GM11168 (cell line): ENCODE measurements around the gene FGGY.
"Not testable (repeated sequence)": the region's sequence is repeated elsewhere in the genome, so short reads cannot be mapped to it uniquely, and the experiment has no call there.

Experiments used
- in situ Hi-C: fragments of 300-500 bp; cut with MboI; formaldehyde crosslinking; loops from one replicate; pipeline ENCODE4 v1.12.0; 2022; ENCODE audit warnings: low sequenced_read_pairs; ENCODE audit not compliant: unreplicated experiment

FGGY gene

GRCh38 chr1:59596432-59596831, 299.5 kb downstream of the FGGY start:
- in situ Hi-C loops, result no loop called here

DNA sequence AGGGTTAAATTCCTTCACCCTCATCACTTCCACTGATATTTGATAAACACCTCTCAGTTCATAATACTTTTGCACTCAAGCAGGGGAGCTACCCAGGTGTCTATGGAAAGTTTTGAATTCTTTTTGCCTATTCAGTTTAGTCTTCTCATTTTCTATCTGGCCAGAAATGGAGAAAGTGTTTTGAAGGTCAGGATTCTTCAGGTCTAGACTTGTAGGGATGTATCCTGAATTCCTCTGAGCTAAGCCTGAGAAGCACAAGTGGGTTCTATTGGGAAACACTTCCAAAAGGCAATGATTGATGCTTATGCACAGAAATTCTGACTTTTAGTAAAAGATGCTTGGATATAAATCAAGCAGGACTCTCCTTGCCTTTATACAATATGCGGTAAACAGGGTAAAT, 300.1 kb downstream of the FGGY start:
- in situ Hi-C loops, result no loop called here

DNA sequence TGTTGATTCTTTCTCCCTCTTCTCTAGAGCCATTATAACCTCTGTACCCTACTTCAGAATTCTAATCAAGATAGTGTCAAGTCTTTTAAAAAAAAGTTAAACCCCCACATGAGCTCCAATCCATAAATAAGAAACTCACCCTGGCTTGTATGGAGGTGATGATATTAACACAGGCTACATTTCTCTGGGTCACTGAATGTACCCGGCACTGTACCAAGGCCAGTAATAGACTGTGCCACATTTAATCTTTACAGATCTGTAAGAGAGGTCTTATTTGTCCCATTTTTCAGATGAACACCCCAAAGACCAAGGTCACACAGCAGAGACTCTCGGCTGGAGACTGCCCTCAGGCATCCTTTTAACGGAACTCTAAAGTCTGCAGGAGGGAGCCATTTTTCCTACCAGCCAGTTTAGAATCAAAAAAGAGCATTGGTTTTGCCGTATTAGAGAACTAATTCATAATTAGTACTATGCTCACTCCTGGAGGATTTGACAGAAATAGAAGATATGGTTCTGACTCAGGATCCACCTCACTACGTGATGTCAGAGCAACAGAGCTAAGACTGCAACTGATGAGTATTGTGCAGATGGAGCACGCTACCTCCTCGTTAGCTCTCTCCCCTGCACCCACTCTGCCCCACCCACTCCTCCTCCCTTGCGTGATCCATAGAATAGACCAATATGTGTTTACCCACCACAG, 300.7 kb downstream of the FGGY start:
- in situ Hi-C loops, result no loop called here

GRCh38 chr1:59598120-59598440, 301.2 kb downstream of the FGGY start:
- in situ Hi-C loops, result no loop called here

GRCh38 chr1:59601041-59601441, 304.1 kb downstream of the FGGY start:
- in situ Hi-C loops, result no loop called here

GRCh38 chr1:59601811-59602210, 304.9 kb downstream of the FGGY start:
- in situ Hi-C loops, result no loop called here

GRCh38 chr1:59604191-59604590, 307.3 kb downstream of the FGGY start:
- in situ Hi-C loops, result no loop called here

DNA sequence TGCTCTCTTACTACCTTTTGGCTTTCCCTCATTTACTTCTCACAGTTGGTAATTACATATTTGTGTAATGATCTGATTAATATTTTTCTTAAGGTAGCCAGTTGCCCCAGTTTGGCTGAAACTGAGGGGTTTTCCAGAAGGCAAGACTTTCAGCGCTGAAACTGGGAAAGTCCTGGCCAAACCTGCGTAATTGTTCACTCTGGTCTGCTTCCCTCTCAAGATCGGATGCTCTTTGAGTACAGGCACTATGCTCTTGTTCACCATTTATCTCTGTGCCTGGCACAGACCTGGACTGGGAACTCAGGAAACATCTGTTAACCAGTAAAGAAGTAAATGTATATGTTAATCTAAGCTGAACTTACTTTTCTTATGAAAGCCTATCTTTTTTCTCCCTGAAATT, 308.3 kb downstream of the FGGY start:
- in situ Hi-C loops, result no loop called here

DNA sequence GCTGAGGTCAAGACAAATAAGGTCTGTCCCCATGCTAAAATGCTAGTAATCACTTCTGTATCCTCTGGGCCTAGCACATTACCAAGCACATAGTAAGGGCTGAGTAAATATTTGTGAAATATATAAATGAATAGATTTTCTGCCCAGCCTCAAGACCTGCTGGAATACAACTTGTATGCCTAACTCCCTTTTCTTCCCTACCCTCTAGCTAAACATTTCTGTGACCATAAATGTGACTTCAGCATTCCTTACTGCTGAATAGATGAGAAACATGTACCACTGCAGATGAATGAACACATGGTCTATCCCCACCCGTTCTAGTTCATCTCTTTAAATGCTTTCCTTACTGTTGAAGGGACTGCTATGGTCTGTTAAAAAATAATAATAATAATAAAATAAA, 308.9 kb downstream of the FGGY start:
- in situ Hi-C loops, result no loop called here

GRCh38 chr1:59609245-59609644, 312.4 kb downstream of the FGGY start:
- in situ Hi-C loops, result no loop called here

DNA sequence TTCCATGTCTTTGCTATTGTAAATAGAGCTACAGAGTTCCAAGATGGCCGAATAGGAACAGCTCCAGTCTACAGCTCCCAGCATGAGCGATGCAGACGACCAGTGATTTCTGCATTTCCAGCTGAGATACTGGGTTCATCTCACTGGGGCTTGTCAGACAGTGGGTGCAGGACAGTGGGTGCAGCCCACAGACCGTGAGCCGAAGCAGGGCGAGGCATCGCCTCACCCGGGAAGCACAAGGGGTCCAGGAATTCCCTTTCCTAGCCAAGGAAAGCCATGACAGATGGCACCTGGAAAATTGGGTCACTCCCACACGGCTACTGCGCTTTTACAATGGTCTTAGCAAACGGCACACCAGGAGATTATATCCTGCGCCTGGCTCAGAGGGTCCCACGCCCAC, 313.6 kb downstream of the FGGY start:
- in situ Hi-C loops, result not testable (repeated sequence)

DNA sequence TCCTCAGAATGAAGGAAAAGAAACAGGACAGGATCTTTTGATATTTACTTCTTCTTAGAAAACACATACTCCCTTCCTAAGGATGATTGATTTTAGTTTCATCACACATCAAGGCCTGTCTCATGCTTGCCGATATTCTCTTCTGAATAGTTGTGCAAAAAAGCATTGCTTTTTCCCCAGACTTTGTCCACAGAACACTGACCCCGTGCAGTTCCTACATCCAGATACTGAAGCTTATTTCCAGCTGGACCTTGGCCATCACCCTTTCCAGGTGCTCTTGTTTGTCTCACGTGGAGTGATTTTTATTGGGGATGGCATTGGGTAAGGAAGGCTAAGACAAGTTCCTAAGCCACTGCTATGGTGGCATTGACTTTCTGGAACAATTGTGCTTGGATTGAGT, 320.5 kb downstream of the FGGY start:
- in situ Hi-C loops, result no loop called here

GRCh38 chr1:59619557-59619956, 322.7 kb downstream of the FGGY start:
- in situ Hi-C loops, result no loop called here

DNA sequence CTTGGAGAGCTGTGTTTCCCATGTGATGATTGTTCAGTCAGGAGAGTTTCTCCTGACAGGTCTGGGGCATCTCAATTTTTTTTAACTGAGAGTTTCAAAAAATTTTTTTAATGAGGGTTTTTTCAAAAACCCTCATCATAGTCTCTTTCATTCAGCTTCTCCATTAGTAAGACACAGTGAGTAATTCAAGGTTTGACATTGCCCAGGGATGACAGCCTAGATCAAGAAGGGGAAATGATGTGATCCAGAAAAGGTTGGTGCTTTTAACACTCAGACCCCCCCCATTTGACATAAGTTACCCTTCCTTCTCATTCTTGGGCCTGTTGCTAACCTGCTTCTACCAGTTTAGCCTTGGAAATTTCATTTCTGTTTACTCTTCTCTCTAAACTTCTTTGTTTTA, 328.5 kb downstream of the FGGY start:
- in situ Hi-C loops, result no loop called here

GRCh38 chr1:59631561-59632255, 334.8 kb downstream of the FGGY start:
- in situ Hi-C loops, result no loop called here

DNA sequence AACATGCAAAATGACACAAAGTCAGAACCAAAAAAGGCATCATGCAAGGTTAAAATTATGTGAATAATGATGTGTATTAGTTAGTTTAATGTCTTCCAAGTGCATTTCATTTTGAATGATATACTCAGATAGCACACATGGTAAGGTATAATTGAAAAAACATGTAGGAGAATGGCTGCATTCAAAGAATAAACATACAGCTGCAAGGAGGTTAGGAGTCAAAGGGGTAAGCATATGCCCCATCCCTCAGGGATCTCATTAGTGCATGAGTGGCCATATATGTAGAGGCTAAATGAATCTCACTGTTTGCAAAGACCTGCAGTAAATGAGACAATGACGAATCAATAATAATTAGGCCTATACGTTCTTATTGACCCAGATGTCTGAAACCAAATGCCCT, 338.2 kb downstream of the FGGY start:
- in situ Hi-C loops, result no loop called here

DNA sequence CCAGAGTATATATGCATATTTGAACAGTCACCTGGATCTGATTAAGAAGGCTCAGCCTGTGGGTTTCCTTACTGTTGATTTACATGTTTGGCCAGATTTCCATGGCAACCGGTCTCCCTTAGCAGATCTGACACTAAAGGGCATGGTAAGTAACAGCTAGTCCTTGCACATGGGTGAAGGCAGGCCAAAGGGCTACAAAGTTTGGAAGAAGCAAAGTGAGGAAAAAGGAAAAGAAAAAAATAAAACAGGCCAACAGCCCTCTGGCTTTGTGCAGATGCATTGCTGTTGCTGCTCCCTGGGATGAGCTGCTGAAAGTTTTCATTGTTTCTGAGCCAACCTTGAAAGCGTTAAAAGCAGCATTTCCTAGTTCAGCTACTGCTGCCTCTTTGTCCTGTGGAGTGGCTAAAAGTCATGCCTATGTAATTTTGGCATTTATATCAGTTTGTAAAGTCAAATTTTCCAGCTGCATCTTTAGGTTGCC, 341.4 kb downstream of the FGGY start:
- in situ Hi-C loops, result no loop called here

DNA sequence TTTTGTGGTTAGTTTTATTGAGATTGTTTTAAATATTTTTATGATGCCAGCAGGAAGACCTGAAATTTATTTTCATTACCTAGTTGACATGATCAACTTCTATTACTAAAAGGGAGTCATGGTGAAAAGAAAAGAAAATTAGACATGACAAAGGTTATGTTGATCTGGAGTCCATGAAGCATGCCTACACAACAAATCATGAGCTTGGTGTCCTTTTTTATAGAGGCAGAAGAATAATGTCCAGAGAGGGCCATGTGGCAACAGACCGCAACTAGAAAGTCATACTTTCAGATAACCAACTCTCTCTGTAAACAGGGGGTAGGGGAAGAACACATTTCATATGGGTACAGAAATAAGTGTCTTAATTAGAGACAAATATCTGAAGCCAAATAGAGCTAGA, 342.4 kb downstream of the FGGY start:
- in situ Hi-C loops, result no loop called here

DNA sequence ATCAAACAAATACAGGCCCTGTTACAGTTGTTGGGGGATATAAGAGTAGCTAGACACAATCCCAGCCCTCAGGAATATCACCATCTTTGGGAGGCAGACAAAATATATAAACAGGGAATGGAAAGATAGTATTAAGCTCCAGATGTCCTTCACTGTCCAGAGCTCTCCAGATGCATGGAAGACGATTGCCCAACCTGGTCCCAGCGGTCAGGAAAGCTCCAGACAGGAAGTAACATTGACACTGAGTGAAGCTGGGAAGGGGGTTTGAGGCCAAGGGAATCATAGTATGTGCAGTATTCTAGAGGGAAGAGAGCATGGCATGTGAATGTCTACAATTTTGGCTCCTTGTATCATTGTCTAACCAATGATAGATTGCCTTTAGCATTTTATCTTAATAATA, 344.0 kb downstream of the FGGY start:
- in situ Hi-C loops, result no loop called here

DNA sequence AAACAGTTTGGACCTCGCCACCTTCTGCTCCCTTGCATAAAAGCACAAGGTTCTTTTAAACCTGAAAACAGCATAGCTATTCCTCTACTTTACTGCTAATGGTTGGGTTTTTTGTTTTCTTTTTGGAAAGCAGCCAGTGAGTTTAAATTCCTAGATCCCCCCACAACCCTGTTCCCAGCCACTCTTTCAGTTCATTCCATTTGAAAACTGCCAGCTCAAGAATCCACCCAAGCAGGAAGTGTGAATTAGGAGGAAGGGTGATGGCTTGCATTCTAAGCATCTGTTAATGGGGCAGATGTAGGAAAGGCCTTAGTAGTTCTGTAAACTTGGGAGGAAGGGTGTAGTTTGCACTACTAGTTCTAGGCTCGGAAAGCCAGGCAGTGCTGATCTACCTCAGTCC, 344.9 kb downstream of the FGGY start:
- in situ Hi-C loops, result no loop called here

- in situ Hi-C loops, result no loop called here
Measured at GRCh38 chr1:59643526-59643925, 346.6 kb downstream of the FGGY start.

DNA sequence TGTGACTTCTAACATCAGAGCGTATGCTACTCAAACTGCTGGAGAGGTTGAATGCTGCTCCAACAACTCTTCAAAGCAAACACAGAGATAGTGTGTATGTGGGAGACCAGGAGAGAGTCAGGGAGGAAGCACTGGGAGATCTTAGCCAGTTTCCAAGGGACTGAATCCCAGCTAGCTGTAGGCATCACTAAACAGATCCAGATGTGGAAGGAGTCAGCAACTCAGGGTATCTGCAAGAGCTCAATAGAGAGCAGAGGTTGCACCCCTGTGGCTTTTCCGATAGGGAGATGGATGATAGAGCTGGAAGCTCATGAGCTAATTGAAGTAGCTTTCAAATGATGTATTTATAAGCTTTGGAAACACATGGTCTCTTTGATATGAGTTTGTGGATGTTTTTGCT, 349.0 kb downstream of the FGGY start:
- in situ Hi-C loops, result no loop called here
